Spleen (tissue), 11 donors: ENCODE results near the gene REX1BD. TPM values are rescaled to one million over a fixed set of nuclear protein-coding genes. Genes with fewer than 3 reads are reported as not detected.

ENCODE experiments used
- DNase-seq: peaks from one replicate; pipeline ENCODE4 v3.0.0-alpha.2; 2020
- H3K27ac ChIP-seq, 8 donors: fragments of 200-600 bp; sonication (generic) in 7 of 8; 1 replicate in 4 of 8; 2 replicates in 4 of 8; pipeline versions ENCODE4 v1.5.0 to v1.8.0; 2016 to 2021; ENCODE audit warnings: inconsistent platforms in 4 of 8, mild to moderate bottlenecking in 4 of 8, moderate library complexity in 1 of 8
- H3K27me3 ChIP-seq, 7 donors: fragments of 200-600 bp; sonication (generic) in 6 of 7; replicated peaks in 1 of 7; 1 replicate in 4 of 7; 2 replicates in 3 of 7; pipeline versions ENCODE4 v1.5.0 to v1.8.0; 2016 to 2021; ENCODE audit warnings: inconsistent platforms in 3 of 7, mild to moderate bottlenecking in 1 of 7
- H3K36me3 ChIP-seq, 6 donors: fragments of 200-600 bp; sonication (generic) in 5 of 6; 1 replicate in 4 of 6; 2 replicates in 2 of 6; pipeline versions ENCODE4 v1.5.0 to v1.8.0; 2016 to 2021; ENCODE audit warnings: inconsistent platforms in 2 of 6
- H3K4me1 ChIP-seq, 6 donors: fragments of 200-600 bp; sonication (generic) in 5 of 6; 1 replicate in 3 of 6; 2 replicates in 3 of 6; pipeline versions ENCODE4 v1.5.0 to v1.8.0; 2016 to 2021; ENCODE audit warnings: inconsistent platforms in 3 of 6
- H3K4me3 ChIP-seq, 8 donors: fragments of 200-600 bp; sonication (generic) in 7 of 8; 1 replicate in 4 of 8; 2 replicates in 4 of 8; pipeline versions ENCODE4 v1.5.0 to v1.8.0; 2016 to 2021; ENCODE audit warnings: inconsistent platforms in 4 of 8, mild to moderate bottlenecking in 4 of 8, moderate library complexity in 2 of 8
- H3K9me3 ChIP-seq, 8 donors: fragments of 200-600 bp; sonication (generic) in 7 of 8; 1 replicate in 4 of 8; 2 replicates in 4 of 8; pipeline versions ENCODE4 v1.5.0 to v1.8.0; 2016 to 2021; ENCODE audit warnings: inconsistent platforms in 4 of 8
- CTCF ChIP-seq, 11 experiments: fragments of 200-600 bp in 7 of 11; fragments of 450-650 bp in 4 of 11; sonication (generic) in 4 of 11; IDR thresholded peaks in 8 of 11; conservative IDR thresholded peaks in 3 of 11; 1 replicate in 7 of 11; 2 replicates in 4 of 11; pipeline versions ENCODE4 v1.4.0 to v1.8.0; 2016 to 2021; ENCODE audit warnings: antibody characterized with exemption in 11 of 11, inconsistent platforms in 4 of 11, mild to moderate bottlenecking in 1 of 11
- POLR2A ChIP-seq, 3 donors: fragments of 450-650 bp; IDR thresholded peaks; one replicate each; pipeline ENCODE4 v1.5.1; 2017; ENCODE audit warnings: antibody characterized with exemption in 3 of 3, mild to moderate bottlenecking in 1 of 3
- POLR2AphosphoS5 ChIP-seq, 3 donors: sonication (generic); formaldehyde crosslinking; IDR thresholded peaks; one replicate each; pipeline ENCODE4 v1.5.1; 2017; ENCODE audit warnings: antibody characterized with exemption in 3 of 3
- WGBS, 5 donors: extraction: QIAGEN DNeasy Blood & Tissue Kit in 3 of 5; methylation state at CpG; one replicate each; pipeline versions ENCODE4 v1.1.5 to v1.1.7; 2013 to 2018; 5-methylcytosine and 5-hydroxymethylcytosine counted together
- intact Hi-C: fragments of 100-400 bp; cut with DNase I; formaldehyde crosslinking; loops from one replicate; pipeline ENCODE4 v1.15.0; 2023; ENCODE audit warnings: low total_unique reads
- polyA plus RNA-seq, 3 donors: library from polyadenylated mRNA; stranded (reverse); fragments of 200-250 nt; gene quantifications; one replicate each; pipeline ENCODE4 v1.2.1, GENCODE V29; 2013
- total RNA-seq, 7 donors: library from RNA; depleted of rRNA in 3 of 7; stranded (reverse); fragments of >200 nt in 3 of 7; fragmentation: NEBNext Ultra II Directional in 4 of 7; extraction: Animal tissue kit (Norgen Biotek cat#: 25700) in 4 of 7; gene quantifications; one replicate each; pipeline versions ENCODE4 v1.1.0 to v1.2.1, GENCODE V29; 2016 to 2021
- donor health status: healthy with polysubstance abuse.
- donor health status: DM: no; HTN: no; CAD: no; lungs with moderate emphysema.
- donor health status: DM: no; HTN: no; CAD: no.
- donor health status: Bipolar disorder and iron deficiency.
- donor health status: healthy.
- donor health status: DM: no; HTN: no; CAD: no.
- donor health status: DM: yes; HTN: yes; CAD: no.

The REX1BD gene
- total and polyA plus RNA-seq, 10 donors: 65.4 to 182 (median 86.3) TPM

GRCh38 chr19:18613589-18614234, 25.1 kb downstream of the REX1BD start:
- intact Hi-C loops: no loop called here
- no peaks in the 10 kb centered on the region for H3K36me3 ChIP-seq
- H3K27ac ChIP-seq: no peak overlapping the region
- peaks cover 22 to 98% (median 71%) of the 10 kb centered on the region in 7 donors for H3K27me3 ChIP-seq
- peaks cover 22 to 37% (median 32%) of the 10 kb centered on the region in 6 donors for H3K4me1 ChIP-seq
- WGBS, 5 donors: 19 to 30% (median 20%) methylated on average over 8 to 23 of the region's 23 CpGs
- no peak for DNase-seq
- no peak for TF ChIP-seq POLR2AphosphoS5 (IDR thresholded peaks at IDR 0.05)
- no peak for TF ChIP-seq CTCF (IDR thresholded peaks at IDR 0.05 in 8 of 11, conservative IDR thresholded peaks at IDR 0.05 in 3 of 11)
- TF ChIP-seq POLR2A (IDR thresholded peaks at IDR 0.05): no peak
- no peak overlapping the region for H3K4me3 ChIP-seq
- H3K9me3 ChIP-seq: no peaks in the 10 kb centered on the region

- peaks cover 16 to 30% (median 25%) of the 10 kb centered on the region in 6 donors for H3K4me1 ChIP-seq
- H3K36me3 ChIP-seq: no peaks in the 10 kb centered on the region
- H3K27ac ChIP-seq: no peak overlapping the region
- no peak overlapping the region for H3K4me3 ChIP-seq
- TF ChIP-seq CTCF (IDR thresholded peaks at IDR 0.05 in 8 of 11, conservative IDR thresholded peaks at IDR 0.05 in 3 of 11): no peak
- no peak for TF ChIP-seq POLR2AphosphoS5 (IDR thresholded peaks at IDR 0.05)
- TF ChIP-seq POLR2A (IDR thresholded peaks at IDR 0.05): no peak
- 85 to 95% (median 91%) methylated on average over 3 of the region's 3 CpGs for WGBS, 5 donors
- DNase-seq: no peak
- intact Hi-C loops: no loop called here
- H3K9me3 ChIP-seq: no peaks in the 10 kb centered on the region
- H3K27me3 ChIP-seq: peaks cover 10 to 90% (median 48%) of the 10 kb centered on the region in 7 donors
These were observed 27.4 kb downstream of the REX1BD start for GRCh38 chr19:18616023-18616422.

GRCh38 chr19:18617562-18617961, 29.0 kb downstream of the REX1BD start:
- no peaks in the 10 kb centered on the region for H3K9me3 ChIP-seq
- no peaks in the 10 kb centered on the region for H3K36me3 ChIP-seq
- intact Hi-C loops: no loop called here
- TF ChIP-seq POLR2A (IDR thresholded peaks at IDR 0.05) (no peak), CTCF (IDR thresholded peaks at IDR 0.05 in 8 of 11, conservative IDR thresholded peaks at IDR 0.05 in 3 of 11) (no peak), POLR2AphosphoS5 (IDR thresholded peaks at IDR 0.05) (no peak)
- no peak for DNase-seq
- H3K27me3 ChIP-seq: peaks cover 0 to 75% (median 33%) of the 10 kb centered on the region in 7 donors
- no peak overlapping the region for H3K27ac ChIP-seq
- no peak overlapping the region for H3K4me3 ChIP-seq
- H3K4me1 ChIP-seq: peaks cover under 1 to 14% (median 9%) of the 10 kb centered on the region in 6 donors

GRCh38 chr19:18618236-18618635, 29.6 kb downstream of the REX1BD start:
- intact Hi-C loops: no loop called here
- no peak overlapping the region for H3K27ac ChIP-seq
- 85 to 98% (median 91%) methylated on average over 2 to 13 of the region's 13 CpGs for WGBS, 5 donors
- H3K27me3 ChIP-seq: peaks cover 0 to 68% (median 26%) of the 10 kb centered on the region in 7 donors
- no peak overlapping the region for H3K4me3 ChIP-seq
- no peaks in the 10 kb centered on the region for H3K36me3 ChIP-seq
- no peaks in the 10 kb centered on the region for H3K9me3 ChIP-seq
- H3K4me1 ChIP-seq: peaks cover 0 to 7% (median 3%) of the 10 kb centered on the region in 6 donors
- no peak for DNase-seq
- no peak for TF ChIP-seq POLR2AphosphoS5 (IDR thresholded peaks at IDR 0.05)
- TF ChIP-seq CTCF (IDR thresholded peaks at IDR 0.05 in 8 of 11, conservative IDR thresholded peaks at IDR 0.05 in 3 of 11): no peak
- TF ChIP-seq POLR2A (IDR thresholded peaks at IDR 0.05): no peak
